NCI-H1694 (cell line): ENCODE data around the gene MARCKS.
A peak's percentile ranks its signal among the peaks of the same experiment; 100 is the strongest.

Source experiments
- DNase-seq: peaks from one replicate; lab custom pipeline; 2025; lab: John Stamatoyannopoulos, UW

MARCKS gene

GRCh38 chr6:113853252-113853651 lies 3.9 kb upstream of the MARCKS start:
- DNase-seq: no peak

GRCh38 chr6:113854531-113855499 lies 2.3 kb upstream of the MARCKS start:
- peak; percentile 78 for DNase-seq

- peak; percentile 22 for DNase-seq
Observed at GRCh38 chr6:113855500-113856374, 1.4 kb upstream of the MARCKS start.

DNA sequence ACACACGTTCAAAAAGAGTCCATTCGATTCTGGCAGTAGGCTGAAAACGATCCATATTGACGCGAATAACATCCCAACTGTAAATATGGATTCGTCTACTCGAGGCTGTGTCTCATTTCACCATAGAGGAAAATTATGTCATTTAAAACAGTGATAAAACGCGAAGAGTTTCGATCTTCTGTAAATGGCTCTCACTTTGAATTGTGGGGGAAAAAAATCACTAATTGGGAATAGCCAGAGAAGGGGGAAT lies 845 bp upstream of the MARCKS start:
- no peak for DNase-seq

- DNase-seq: peak; percentile 15
Observed at GRCh38 chr6:113857556-113858479, 673 bp downstream of the MARCKS start.

- DNase-seq: peak; percentile 66
Observed at GRCh38 chr6:113858480-113859348, 1.6 kb downstream of the MARCKS start.

- DNase-seq: no peak
Observed at GRCh38 chr6:113859349-113860180, 2.4 kb downstream of the MARCKS start.

- no peak for DNase-seq
Observed at GRCh38 chr6:113860181-113860955, 3.2 kb downstream of the MARCKS start.

GRCh38 chr6:113862112-113862511 lies 5.0 kb downstream of the MARCKS start:
- DNase-seq: no peak

GRCh38 chr6:113870917-113871316 lies 13.8 kb downstream of the MARCKS start:
- DNase-seq: no peak

GRCh38 chr6:113871975-113872374 lies 14.8 kb downstream of the MARCKS start:
- no peak for DNase-seq

DNA sequence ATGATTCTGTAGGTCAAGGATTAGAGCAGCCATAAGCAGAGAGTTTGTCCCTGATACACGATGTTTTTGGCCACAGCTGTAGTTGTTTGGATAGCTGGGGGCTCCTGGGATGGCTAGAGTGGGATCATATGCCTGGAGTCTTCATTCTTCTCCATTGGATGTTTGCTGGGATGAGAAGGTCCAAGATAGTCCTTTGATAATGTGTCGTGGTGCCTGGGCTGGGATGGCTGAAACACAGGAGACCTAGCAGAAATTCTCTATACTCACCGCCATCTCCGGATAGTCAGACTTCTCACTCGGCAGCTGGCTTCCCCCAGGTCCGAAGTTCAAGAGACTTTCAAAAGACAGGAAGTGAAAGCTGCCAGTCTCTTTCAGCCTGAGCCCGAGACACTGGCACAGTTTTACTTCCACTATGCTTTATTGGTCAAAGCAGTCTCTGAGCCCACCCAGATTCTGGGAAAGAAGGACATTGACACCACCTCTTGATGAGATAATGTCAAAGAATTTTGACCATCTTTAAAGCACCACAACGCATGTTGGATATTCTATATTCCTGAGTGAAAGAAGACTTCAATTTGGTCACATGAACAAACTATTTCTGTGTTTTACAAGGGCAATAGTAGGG lies 16.0 kb downstream of the MARCKS start:
- no peak for DNase-seq

GRCh38 chr6:113875470-113875869 lies 18.3 kb downstream of the MARCKS start:
- no peak for DNase-seq

DNA sequence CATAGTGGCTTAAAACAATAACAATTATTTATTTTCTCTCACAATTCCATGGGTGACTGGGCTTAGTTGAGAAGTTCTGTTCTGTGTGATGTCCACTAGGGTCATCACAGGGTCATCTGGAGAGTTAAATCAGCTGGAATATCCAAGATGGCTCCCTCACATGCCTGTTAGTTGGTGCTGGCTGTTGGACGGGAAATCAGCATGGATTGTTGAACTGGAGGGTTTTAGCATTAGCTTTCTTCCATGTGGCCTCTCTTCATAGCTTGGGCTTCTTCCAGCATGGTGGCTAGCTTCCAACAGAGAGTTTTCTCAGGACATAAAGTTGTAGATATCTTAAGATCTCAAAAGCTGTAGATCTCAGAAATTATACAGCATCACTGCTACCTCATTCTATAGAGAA lies 19.6 kb downstream of the MARCKS start:
- DNase-seq: no peak

DNA sequence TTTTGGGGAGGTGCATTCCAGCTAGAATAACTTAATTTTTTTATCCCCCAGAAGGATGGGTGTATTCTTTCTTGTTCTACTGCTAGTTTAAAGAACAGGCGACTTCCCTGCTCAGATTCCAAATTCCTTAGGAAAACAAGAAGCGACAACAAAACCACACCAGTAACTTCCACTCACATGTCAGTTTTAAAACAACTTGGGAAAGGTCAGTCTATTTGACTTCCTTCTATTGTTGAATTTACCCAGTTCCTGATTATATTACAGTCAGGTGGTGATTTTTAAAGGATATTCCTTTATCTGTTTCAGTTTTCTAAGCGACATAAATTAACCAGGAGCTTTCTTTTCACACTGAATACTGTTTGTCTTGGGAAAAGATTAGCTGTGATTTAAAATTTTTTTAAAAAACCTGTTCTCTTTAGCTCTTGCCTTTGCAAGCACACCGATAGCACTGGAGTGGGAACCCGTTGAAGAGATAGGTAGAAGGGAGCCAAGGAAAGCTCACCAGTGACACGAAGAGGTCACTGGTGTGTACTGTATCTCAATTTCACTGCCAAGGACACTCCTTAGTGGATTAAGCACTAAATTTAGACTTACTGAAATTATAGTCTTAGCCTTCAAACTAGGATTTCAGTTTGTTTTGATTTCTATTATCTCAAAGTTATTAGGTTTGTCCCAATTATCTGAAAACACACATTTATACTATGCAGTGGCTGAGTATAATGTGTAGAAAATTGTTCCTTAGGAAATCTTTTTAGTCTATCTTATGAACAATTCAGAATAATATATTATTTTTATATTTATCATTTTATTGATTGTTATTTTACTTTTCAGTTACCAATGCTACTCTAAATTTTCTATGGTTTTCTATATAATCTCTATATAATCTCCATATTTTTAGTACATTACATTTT lies 22.3 kb downstream of the MARCKS start:
- peak; percentile 63 for DNase-seq

- DNase-seq: no peak
Observed at GRCh38 chr6:113881478-113881980, 24.4 kb downstream of the MARCKS start.

DNA sequence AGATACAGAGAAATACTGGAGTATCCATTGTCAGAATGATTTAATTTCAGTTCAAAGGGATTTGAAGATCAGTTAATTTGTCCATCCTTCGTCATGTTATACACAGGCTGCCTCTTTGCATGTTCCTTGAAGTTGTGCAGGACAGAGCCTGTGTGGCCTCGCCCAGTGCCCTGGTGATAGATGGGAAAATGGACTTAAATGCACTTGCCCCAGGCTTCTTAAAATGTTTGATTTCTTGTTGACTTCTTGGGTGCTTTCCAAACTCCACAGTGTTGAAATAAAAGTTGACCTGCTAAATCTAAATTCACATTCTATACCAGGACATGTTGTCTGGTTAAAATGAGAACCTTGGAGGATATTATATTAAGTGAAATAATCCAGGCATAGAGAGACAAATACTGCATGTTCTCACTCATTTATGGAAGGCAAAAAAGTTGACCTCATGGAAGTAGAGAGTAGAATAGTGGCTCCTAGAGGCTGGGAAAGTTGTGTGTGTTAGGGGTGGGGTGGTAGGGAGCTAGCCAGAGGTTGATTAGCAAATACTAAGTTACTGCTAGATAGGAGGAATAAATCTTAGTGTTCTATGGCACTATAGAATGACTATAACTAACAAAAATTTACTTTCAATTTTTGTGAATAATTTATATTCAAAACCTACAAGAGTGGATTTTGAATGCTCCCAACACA lies 25.3 kb downstream of the MARCKS start:
- DNase-seq: no peak
